Measurements from ENCODE around the gene AFF1. TPM values are rescaled to one million over a fixed set of nuclear protein-coding genes. Genes with fewer than 3 reads are reported as not detected.
"Not testable (repeated sequence)": the region's sequence is repeated elsewhere in the genome, so short reads cannot be mapped to it uniquely, and the experiment has no call there.

Gene AFF1
- total RNA-seq, 2 donors from 2014 or later = 43.2 to 56.2 TPM

GRCh38 chr4:86968547-86968946, 33.7 kb downstream of the AFF1 start:
- Mint-ChIP-seq H3K4me1 (ENCODE audit: low read depth in 2 of 2) (peaks cover 5 to 13% of the 10 kb centered on the region in 2 donors), H3K9me3 (no peaks in the 10 kb centered on the region)
- no peak for ATAC-seq

GRCh38 chr4:86970447-86971354, 35.9 kb downstream of the AFF1 start:
- Mint-ChIP-seq H3K36me3 (no peaks in the 10 kb centered on the region), H3K9me3 (no peaks in the 10 kb centered on the region), H3K4me1 (ENCODE audit: low read depth in 2 of 2) (peaks cover 18 to 31% of the 10 kb centered on the region in 2 donors), H3K27me3 (no peaks in the 10 kb centered on the region), H3K27ac (peak overlapping the region in 1 of 2 donors; percentile 62), H3K4me3 (no peak overlapping the region)
- ATAC-seq (no peak), DNase-seq (ENCODE audit: low spot score) (no peak)

More at GRCh38 chr4:86968547-86968946, 33.7 kb downstream of the AFF1 start:
- no peaks in the 10 kb centered on the region for H3K36me3 Mint-ChIP-seq
- no peak for DNase-seq (ENCODE audit: low spot score)
- H3K27me3 Mint-ChIP-seq = no peaks in the 10 kb centered on the region
- no peak overlapping the region for H3K4me3 Mint-ChIP-seq
- H3K27ac Mint-ChIP-seq = no peak overlapping the region

GRCh38 chr4:86971355-86971683, 36.5 kb downstream of the AFF1 start:
- H3K27ac Mint-ChIP-seq = no peak overlapping the region
- no peaks in the 10 kb centered on the region for H3K9me3 Mint-ChIP-seq
- H3K4me3 Mint-ChIP-seq = no peak overlapping the region
- no peaks in the 10 kb centered on the region for H3K27me3 Mint-ChIP-seq
- DNase-seq (ENCODE audit: low spot score) = no peak
- ATAC-seq = no peak
- H3K36me3 Mint-ChIP-seq = no peaks in the 10 kb centered on the region
- H3K4me1 Mint-ChIP-seq (ENCODE audit: low read depth in 2 of 2) = peaks cover 24 to 31% of the 10 kb centered on the region in 2 donors

DNA sequence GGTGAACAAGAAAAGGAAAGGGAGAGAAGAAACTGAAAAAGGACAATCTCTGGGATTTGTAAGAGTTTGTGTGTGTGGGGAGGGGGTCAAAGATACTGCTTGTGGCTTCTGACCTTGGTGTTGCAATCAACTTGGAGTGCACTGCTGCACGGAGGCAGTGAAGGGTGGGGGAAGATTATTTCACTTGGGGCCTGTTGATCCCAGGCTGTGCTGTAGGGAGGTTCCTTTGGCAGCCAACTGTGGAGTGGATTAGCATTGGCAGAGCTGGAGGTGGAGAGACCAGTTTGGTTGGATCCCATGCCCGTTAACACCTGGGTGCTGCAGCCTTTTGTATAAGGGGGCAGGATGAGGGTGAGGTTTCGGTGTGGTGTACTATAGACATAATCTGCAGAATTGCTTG, 38.2 kb downstream of the AFF1 start:
- H3K27me3 Mint-ChIP-seq = no peaks in the 10 kb centered on the region
- no peaks in the 10 kb centered on the region for H3K36me3 Mint-ChIP-seq
- H3K4me3 Mint-ChIP-seq = no peak overlapping the region
- DNase-seq (ENCODE audit: low spot score) = no peak
- ATAC-seq = no peak
- H3K27ac Mint-ChIP-seq = no peak overlapping the region
- H3K4me1 Mint-ChIP-seq (ENCODE audit: low read depth in 2 of 2) = peaks cover 33 to 43% of the 10 kb centered on the region in 2 donors
- no peaks in the 10 kb centered on the region for H3K9me3 Mint-ChIP-seq

DNA sequence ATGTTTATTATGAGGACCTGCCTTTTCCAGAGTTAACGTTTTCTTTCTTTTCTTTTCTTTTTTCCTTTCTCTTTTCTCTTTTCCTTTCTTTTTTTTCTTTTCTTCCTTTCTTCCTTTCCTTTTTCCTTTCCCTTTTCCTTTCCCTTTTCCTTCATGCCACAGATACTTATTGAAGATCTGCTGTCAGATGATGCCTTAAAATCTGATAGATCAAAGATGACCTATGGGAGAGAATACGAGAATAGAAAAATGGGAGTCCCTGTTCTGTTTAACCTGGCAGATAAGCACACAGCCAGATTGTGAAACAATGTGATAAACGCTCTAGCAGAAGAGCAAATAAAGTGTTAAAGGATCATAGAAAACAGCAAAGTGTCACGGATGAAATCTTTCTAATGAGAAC, 38.9 kb downstream of the AFF1 start:
- H3K27me3 Mint-ChIP-seq = no peaks in the 10 kb centered on the region
- H3K27ac Mint-ChIP-seq = peak overlapping the region in 1 of 2 donors; percentile 34
- DNase-seq (ENCODE audit: low spot score) = no peak
- no peaks in the 10 kb centered on the region for H3K36me3 Mint-ChIP-seq
- H3K4me1 Mint-ChIP-seq (ENCODE audit: low read depth in 2 of 2) = peaks cover 33 to 44% of the 10 kb centered on the region in 2 donors
- H3K9me3 Mint-ChIP-seq = no peaks in the 10 kb centered on the region
- H3K4me3 Mint-ChIP-seq = no peak overlapping the region
- ATAC-seq = no peak

GRCh38 chr4:86974551-86974994, 39.8 kb downstream of the AFF1 start:
- Mint-ChIP-seq H3K36me3 (no peaks in the 10 kb centered on the region), H3K4me1 (ENCODE audit: low read depth in 2 of 2) (peaks cover 33 to 44% of the 10 kb centered on the region in 2 donors), H3K4me3 (peak overlapping the region; percentile 34), H3K27ac (peak overlapping the region in 1 of 2 donors; percentile 21), H3K9me3 (no peaks in the 10 kb centered on the region), H3K27me3 (no peaks in the 10 kb centered on the region)
- ATAC-seq (no peak), DNase-seq (ENCODE audit: low spot score) (no peak)

- Mint-ChIP-seq H3K4me3 (no peak overlapping the region), H3K9me3 (no peaks in the 10 kb centered on the region), H3K27ac (peak overlapping the region in 1 of 2 donors; percentile 21), H3K27me3 (no peaks in the 10 kb centered on the region), H3K36me3 (no peaks in the 10 kb centered on the region), H3K4me1 (ENCODE audit: low read depth in 2 of 2) (peaks cover 33 to 38% of the 10 kb centered on the region in 2 donors)
- DNase-seq (ENCODE audit: low spot score) (no peak), ATAC-seq (no peak)
These were observed 41.1 kb downstream of the AFF1 start for GRCh38 chr4:86975927-86976326.

DNA sequence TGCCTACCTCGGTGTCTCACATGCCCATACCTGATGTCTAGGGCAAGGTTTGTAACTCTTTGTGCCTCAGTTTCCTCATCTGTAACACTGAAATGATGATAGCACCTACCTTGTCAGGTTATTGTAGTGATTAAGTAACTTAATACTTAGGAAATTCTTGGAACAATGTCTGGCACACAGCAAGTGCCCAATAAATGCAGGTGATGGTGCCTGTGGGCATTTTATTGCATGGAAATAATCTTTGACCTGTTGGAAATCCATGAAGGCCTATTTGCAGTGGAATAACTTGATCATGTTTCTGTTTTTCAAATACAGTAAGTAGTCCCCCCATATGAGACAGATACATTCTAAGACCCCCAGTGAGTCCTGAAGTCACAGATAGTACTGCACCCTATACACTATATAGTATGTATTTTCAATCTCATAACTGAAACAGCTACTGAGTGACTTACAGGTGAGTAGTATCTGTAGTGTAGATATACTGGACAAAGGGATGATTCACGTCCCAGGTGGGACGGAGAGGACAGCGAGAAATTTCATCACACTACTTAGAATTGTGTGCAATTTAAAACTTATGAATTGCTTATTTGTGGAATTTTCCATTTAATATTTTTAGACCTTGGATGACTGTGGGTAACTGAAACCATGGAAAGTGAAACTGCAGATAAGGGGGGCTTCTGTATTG, 42.1 kb downstream of the AFF1 start:
- no peak for ATAC-seq
- Mint-ChIP-seq H3K4me3 (no peak overlapping the region), H3K9me3 (no peaks in the 10 kb centered on the region), H3K27ac (no peak overlapping the region), H3K4me1 (ENCODE audit: low read depth in 2 of 2) (peaks cover 37 to 43% of the 10 kb centered on the region in 2 donors), H3K27me3 (no peaks in the 10 kb centered on the region), H3K36me3 (no peaks in the 10 kb centered on the region)
- no peak for DNase-seq (ENCODE audit: low spot score)

GRCh38 chr4:86977621-86978184, 42.9 kb downstream of the AFF1 start:
- Mint-ChIP-seq H3K9me3 (no peaks in the 10 kb centered on the region), H3K36me3 (no peaks in the 10 kb centered on the region), H3K4me1 (ENCODE audit: low read depth in 2 of 2) (peaks cover 38 to 43% of the 10 kb centered on the region in 2 donors), H3K27ac (no peak overlapping the region), H3K27me3 (no peaks in the 10 kb centered on the region), H3K4me3 (no peak overlapping the region)
- peak; percentile 45 to 93 for ATAC-seq
- no peak for DNase-seq (ENCODE audit: low spot score)

GRCh38 chr4:86978709-86979108, 43.9 kb downstream of the AFF1 start:
- Mint-ChIP-seq H3K4me3 (no peak overlapping the region), H3K4me1 (ENCODE audit: low read depth in 2 of 2) (peaks cover 33 to 36% of the 10 kb centered on the region in 2 donors), H3K36me3 (no peaks in the 10 kb centered on the region), H3K27me3 (no peaks in the 10 kb centered on the region), H3K27ac (no peak overlapping the region), H3K9me3 (no peaks in the 10 kb centered on the region)
- ATAC-seq = no peak
- no peak for DNase-seq (ENCODE audit: low spot score)

GRCh38 chr4:86980230-86980629, 45.4 kb downstream of the AFF1 start:
- no peak overlapping the region for H3K4me3 Mint-ChIP-seq
- no peak for DNase-seq (ENCODE audit: low spot score)
- H3K9me3 Mint-ChIP-seq = no peaks in the 10 kb centered on the region

DNA sequence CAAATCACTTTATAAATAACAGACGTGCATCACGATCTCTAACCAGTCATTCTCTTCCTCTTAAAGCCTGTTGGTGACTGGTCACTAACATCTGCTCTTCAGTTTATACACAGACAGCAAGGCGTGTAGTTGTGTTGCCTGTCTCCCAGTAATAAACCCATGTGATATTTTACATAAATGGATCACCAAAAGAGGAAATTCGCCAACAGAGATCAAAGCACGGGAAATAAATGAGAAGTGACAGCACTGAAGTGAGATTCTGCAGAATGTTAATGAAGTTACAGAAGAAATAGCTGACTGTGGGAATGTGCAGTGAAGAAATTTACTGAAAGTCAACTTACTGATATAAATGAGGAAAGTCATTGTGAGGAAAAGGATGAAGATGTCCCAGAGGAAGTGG, 47.0 kb downstream of the AFF1 start:
- no peak for DNase-seq (ENCODE audit: low spot score)
- peak overlapping the region in 1 of 2 donors; percentile 41 for H3K27ac Mint-ChIP-seq
- H3K4me3 Mint-ChIP-seq = no peak overlapping the region
- no peaks in the 10 kb centered on the region for H3K27me3 Mint-ChIP-seq
- no peak for ATAC-seq
- H3K36me3 Mint-ChIP-seq = no peaks in the 10 kb centered on the region
- H3K9me3 Mint-ChIP-seq = no peaks in the 10 kb centered on the region
- H3K4me1 Mint-ChIP-seq (ENCODE audit: low read depth in 2 of 2) = peaks cover 15 to 20% of the 10 kb centered on the region in 2 donors

More at GRCh38 chr4:86980230-86980629, 45.4 kb downstream of the AFF1 start:
- no peak for ATAC-seq
- Mint-ChIP-seq H3K36me3 (no peaks in the 10 kb centered on the region), H3K27me3 (no peaks in the 10 kb centered on the region), H3K4me1 (ENCODE audit: low read depth in 2 of 2) (peaks cover 23 to 25% of the 10 kb centered on the region in 2 donors), H3K27ac (no peak overlapping the region)

DNA sequence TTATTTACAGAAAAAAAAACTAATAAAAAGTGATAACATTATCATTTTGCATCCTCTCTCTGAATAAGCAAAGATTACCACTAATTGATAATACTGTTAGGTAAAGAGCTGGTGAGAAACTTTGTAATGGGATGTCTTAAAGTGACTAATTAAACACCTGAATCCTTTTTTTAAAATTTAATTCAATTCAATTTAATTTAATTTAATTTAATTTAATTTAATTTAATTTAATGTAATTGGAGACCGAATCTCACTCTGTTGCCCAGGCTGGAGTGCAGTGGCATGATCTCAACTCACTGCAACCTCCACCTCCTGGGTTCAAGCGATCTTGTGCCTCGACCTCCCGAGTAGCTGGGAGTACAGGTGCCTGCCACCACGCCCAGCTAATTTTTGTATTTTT, 51.0 kb downstream of the AFF1 start:
- not testable (repeated sequence) for DNase-seq (ENCODE audit: low spot score); H3K36me3 Mint-ChIP-seq; H3K9me3 Mint-ChIP-seq; H3K27me3 Mint-ChIP-seq; H3K4me3 Mint-ChIP-seq; H3K4me1 Mint-ChIP-seq (ENCODE audit: low read depth in 2 of 2); ATAC-seq; H3K27ac Mint-ChIP-seq

DNA sequence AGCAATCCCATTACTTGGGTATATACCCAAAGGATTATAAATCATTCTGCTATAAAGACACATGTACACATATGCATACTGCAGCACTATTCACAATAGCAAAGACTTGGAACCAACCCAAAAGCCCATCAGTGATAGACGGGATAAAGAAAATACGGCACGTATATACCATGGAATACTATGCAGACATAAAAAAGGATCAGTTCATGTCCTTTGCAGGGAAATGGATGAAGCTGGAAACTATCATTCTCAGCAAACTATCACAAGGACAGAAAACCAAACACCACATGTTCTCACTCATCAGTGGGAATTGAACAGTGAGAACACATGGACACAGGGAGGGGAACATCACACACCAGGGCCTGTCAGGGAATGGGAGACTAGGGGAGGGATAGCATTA, 54.8 kb downstream of the AFF1 start:
- H3K4me1 Mint-ChIP-seq (ENCODE audit: low read depth in 2 of 2); H3K27ac Mint-ChIP-seq; DNase-seq (ENCODE audit: low spot score); H3K27me3 Mint-ChIP-seq; H3K4me3 Mint-ChIP-seq; H3K9me3 Mint-ChIP-seq; H3K36me3 Mint-ChIP-seq; ATAC-seq: not testable (repeated sequence)

All from natural killer cell treated with Interleukin-12 subunit alpha and Interleukin-12 subunit beta and Interleukin-15 and Interleukin-18, amount 100 ng/mL, for 72 hours (primary cell).